HepG2 (cell line): ENCODE measurements around the gene ALDH3A2. TPM values are rescaled to one million over a fixed set of nuclear protein-coding genes. Genes with fewer than 3 reads are reported as not detected.

Experiments used
- ADNP ChIP-seq: sonication (generic); formaldehyde crosslinking; IDR thresholded peaks from 2 replicates; pipeline ENCODE4 v1.4.0; 2020; ENCODE audit warnings: missing genetic modification reagents
- CBFB ChIP-seq: sonication (generic); formaldehyde crosslinking; IDR thresholded peaks from 2 replicates; pipeline ENCODE4 v1.4.0; 2020; ENCODE audit warnings: missing genetic modification reagents
- CBX5 ChIP-seq: sonication (generic); formaldehyde crosslinking; IDR thresholded peaks from 2 replicates; pipeline ENCODE4 v1.4.0; 2020; ENCODE audit warnings: missing genetic modification reagents, borderline replicate concordance
- CENPT ChIP-seq: sonication (generic); formaldehyde crosslinking; IDR thresholded peaks from 2 replicates; pipeline ENCODE4 v1.8.0; 2022; ENCODE audit warnings: low read depth, mild to moderate bottlenecking, moderate library complexity, missing genetic modification reagents
- DMTF1 ChIP-seq: sonication (generic); formaldehyde crosslinking; IDR thresholded peaks from 2 replicates; pipeline ENCODE4 v1.4.0; 2020; ENCODE audit warnings: mild to moderate bottlenecking, missing genetic modification reagents
- HNRNPL ChIP-seq: fragments of 200-400 bp; formaldehyde crosslinking; IDR thresholded peaks from 2 replicates; pipeline ENCODE4 v1.6.1; 2017; ENCODE audit warnings: mild to moderate bottlenecking, low read depth, low read length
- NFE2L2 ChIP-seq: fragments of 150-350 bp; IDR thresholded peaks from 2 replicates; pipeline ENCODE4 v1.6.1; 2014; ENCODE audit warnings: low read length
- RAD21 ChIP-seq: fragments of 450-650 bp; formaldehyde crosslinking; IDR thresholded peaks from 2 replicates; pipeline ENCODE4 v1.5.0; 2020; ENCODE audit warnings: mild to moderate bottlenecking
- SCMH1 ChIP-seq: sonication (generic); formaldehyde crosslinking; IDR thresholded peaks from 2 replicates; pipeline ENCODE4 v1.9.0; 2021; ENCODE audit warnings: missing genetic modification reagents, mild to moderate bottlenecking, borderline replicate concordance
- ZBTB4 ChIP-seq: sonication (generic); formaldehyde crosslinking; IDR thresholded peaks from 2 replicates; pipeline ENCODE4 v1.4.0; 2020; ENCODE audit warnings: missing genetic modification reagents, mild to moderate bottlenecking, borderline replicate concordance
- ZC3H4 ChIP-seq: sonication (generic); formaldehyde crosslinking; IDR thresholded peaks from 2 replicates; pipeline ENCODE4 v1.4.0; 2020; ENCODE audit warnings: missing genetic modification reagents, borderline replicate concordance
- ZNF296 ChIP-seq: sonication (generic); formaldehyde crosslinking; conservative IDR thresholded peaks from 2 replicates; pipeline ENCODE4 v1.5.0; 2020; ENCODE audit warnings: mild to moderate bottlenecking, missing genetic modification reagents
- ZNF34 ChIP-seq: sonication (generic); formaldehyde crosslinking; IDR thresholded peaks from 2 replicates; pipeline ENCODE4 v1.4.0; 2020; ENCODE audit warnings: mild to moderate bottlenecking, missing genetic modification reagents, borderline replicate concordance
- ZNF367 ChIP-seq: sonication (generic); formaldehyde crosslinking; IDR thresholded peaks from 2 replicates; pipeline ENCODE4 v1.4.0; 2020; ENCODE audit warnings: missing genetic modification reagents, borderline replicate concordance
- ZNF496 ChIP-seq: sonication (generic); formaldehyde crosslinking; IDR thresholded peaks from 2 replicates; pipeline ENCODE4 v1.8.1; 2023; ENCODE audit warnings: mild to moderate bottlenecking, moderate library complexity, missing genetic modification reagents; ENCODE audit not compliant: insufficient replicate concordance
- ZNF577 ChIP-seq: sonication (generic); formaldehyde crosslinking; IDR thresholded peaks from 2 replicates; pipeline ENCODE4 v1.4.0; 2020; ENCODE audit warnings: mild to moderate bottlenecking, low read depth, missing genetic modification reagents, borderline replicate concordance
- ZNF597 ChIP-seq: sonication (generic); formaldehyde crosslinking; IDR thresholded peaks from 2 replicates; pipeline ENCODE4 v1.5.0; 2020; ENCODE audit warnings: missing genetic modification reagents
- ZNF605 ChIP-seq: sonication (generic); formaldehyde crosslinking; IDR thresholded peaks from 2 replicates; pipeline ENCODE4 v1.8.0; 2022; ENCODE audit warnings: mild to moderate bottlenecking, missing genetic modification reagents
- polyA plus RNA-seq, 8 experiments: library from polyadenylated mRNA; depleted of rRNA in 3 of 8; stranded (reverse) in 7 of 8; unstranded in 1 of 8; fragments of >200 nt; fragmentation: Illumina TruSeq in 4 of 8; extraction: Trizol in 4 of 8; gene quantifications; 2 replicates each; pipeline versions ENCODE4 v1.2.1 to v1.2.3, GENCODE V29; 2011 to 2016; ENCODE audit warnings: low read depth in 4 of 8, missing spikeins in 1 of 8, mixed read lengths in 1 of 8; ENCODE audit not compliant: insufficient read depth in 1 of 8
- total RNA-seq, 5 experiments: library from RNA; depleted of rRNA; stranded (reverse); fragments of >200 nt; fragmentation: Illumina TruSeq; extraction: Trizol; gene quantifications; 2 replicates each; pipeline ENCODE4 v1.2.3, GENCODE V29; 2016; ENCODE audit warnings: low read depth in 1 of 5
- TF ChIP-seq, protein P1 (sequence below): sonication (generic); formaldehyde crosslinking; IDR thresholded peaks from 2 replicates; pipeline ENCODE4 v1.5.0; 2020; ENCODE audit warnings: mild to moderate bottlenecking, missing genetic modification reagents
- TF ChIP-seq, protein P2 (sequence below): sonication (generic); formaldehyde crosslinking; IDR thresholded peaks from 2 replicates; pipeline ENCODE4 v1.4.0; 2020; ENCODE audit warnings: missing genetic modification reagents, mild to moderate bottlenecking, borderline replicate concordance

Gene ALDH3A2
- total and polyA plus RNA-seq, 2 of the 13 experiments (the other 11 are each of a cell fraction or from before 2014, with no cell fraction given): 80.8 to 180 TPM

- TF ChIP-seq DMTF1 (CRISPR knock-in tag): no peak
- TF ChIP-seq CBX5 (CRISPR knock-in tag): no peak
- no peak for TF ChIP-seq CBFB
- no peak for TF ChIP-seq ZNF367 (CRISPR knock-in tag)
- TF ChIP-seq ZBTB4 (CRISPR knock-in tag): no peak
- TF ChIP-seq ZNF605 (CRISPR knock-in tag): no peak
- TF ChIP-seq CENPT (CRISPR knock-in tag): no peak
- no peak for TF ChIP-seq ZNF597
- TF ChIP-seq ZNF296: no peak; the same call in 1 of the 2 replicates
- TF ChIP-seq, protein P1, sequence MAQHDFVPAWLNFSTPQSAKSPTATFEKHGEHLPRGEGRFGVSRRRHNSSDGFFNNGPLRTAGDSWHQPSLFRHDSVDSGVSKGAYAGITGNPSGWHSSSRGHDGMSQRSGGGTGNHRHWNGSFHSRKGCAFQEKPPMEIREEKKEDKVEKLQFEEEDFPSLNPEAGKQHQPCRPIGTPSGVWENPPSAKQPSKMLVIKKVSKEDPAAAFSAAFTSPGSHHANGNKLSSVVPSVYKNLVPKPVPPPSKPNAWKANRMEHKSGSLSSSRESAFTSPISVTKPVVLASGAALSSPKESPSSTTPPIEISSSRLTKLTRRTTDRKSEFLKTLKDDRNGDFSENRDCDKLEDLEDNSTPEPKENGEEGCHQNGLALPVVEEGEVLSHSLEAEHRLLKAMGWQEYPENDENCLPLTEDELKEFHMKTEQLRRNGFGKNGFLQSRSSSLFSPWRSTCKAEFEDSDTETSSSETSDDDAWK (CRISPR knock-in tag): no peak
- no peak for TF ChIP-seq NFE2L2
- TF ChIP-seq HNRNPL: peak; percentile 98
- TF ChIP-seq ZNF577 (CRISPR knock-in tag): no peak
- TF ChIP-seq ADNP: no peak
- TF ChIP-seq RAD21 (CRISPR knock-in tag): peak; percentile 33; the same call in 1 of the 2 replicates
- TF ChIP-seq ZNF496 (CRISPR knock-in tag): no peak
- TF ChIP-seq ZC3H4 (CRISPR knock-in tag): no peak
- no peak for TF ChIP-seq SCMH1 (CRISPR knock-in tag)
- TF ChIP-seq, protein P2, sequence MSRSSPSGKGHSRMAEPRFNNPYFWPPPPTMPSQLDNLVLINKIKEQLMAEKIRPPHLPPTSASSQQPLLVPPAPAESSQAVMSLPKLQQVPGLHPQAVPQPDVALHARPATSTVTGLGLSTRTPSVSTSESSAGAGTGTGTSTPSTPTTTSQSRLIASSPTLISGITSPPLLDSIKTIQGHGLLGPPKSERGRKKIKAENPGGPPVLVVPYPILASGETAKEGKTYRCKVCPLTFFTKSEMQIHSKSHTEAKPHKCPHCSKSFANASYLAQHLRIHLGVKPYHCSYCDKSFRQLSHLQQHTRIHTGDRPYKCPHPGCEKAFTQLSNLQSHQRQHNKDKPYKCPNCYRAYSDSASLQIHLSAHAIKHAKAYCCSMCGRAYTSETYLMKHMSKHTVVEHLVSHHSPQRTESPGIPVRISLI (CRISPR knock-in tag): peak; percentile 42; the same call in 1 of the 2 replicates
- TF ChIP-seq ZNF34 (CRISPR knock-in tag): 0 out of 2 replicates have a peak, but pooled peaks have one; percentile 45
These were observed 55.5 kb downstream of the ALDH3A2 start (continued) for GRCh38 chr17:19703828-19704613.
